ENCODE data around the gene JTB. TPM values are rescaled to one million over a fixed set of nuclear protein-coding genes. Genes with fewer than 3 reads are reported as not detected.

JTB gene
- total RNA-seq, 2 experiments from 2014 or later: 124 to 178 TPM

GRCh38 chr1:153926405-153926804 lies 51.1 kb downstream of the JTB start:
- no peak overlapping the region for H3K4me3 ChIP-seq (ENCODE audit: low read depth, low read length, poor library complexity, severe bottlenecking)
- H3K27ac ChIP-seq (ENCODE audit: low read depth, low read length, poor library complexity, severe bottlenecking): no peak overlapping the region
- CTCF ChIA-PET (ENCODE audit: unreplicated experiment): no interaction called here
- H3K4me2 ChIP-seq (ENCODE audit: low read length): no peak overlapping the region
- H3K4me1 ChIP-seq (ENCODE audit: insufficient read depth, low read length, poor library complexity, severe bottlenecking): peaks cover 6% of the 10 kb centered on the region
- H3K36me3 ChIP-seq (ENCODE audit: insufficient read depth, low read length): peaks cover 28% of the 10 kb centered on the region; the same call in 1 of the 2 replicates
- intact Hi-C loops (cut with micrococcal nuclease; ENCODE audit: unreplicated experiment): no loop called here
- no peaks in the 10 kb centered on the region for H3K9me2 ChIP-seq (ENCODE audit: insufficient read depth, low read length)
- H3K9me3 ChIP-seq (ENCODE audit: low read length): no peaks in the 10 kb centered on the region
- POLR2A ChIA-PET: interaction anchor here (1.3 kb wide), 1 partner anchor 18 kb away, joined by 3 read pairs; no protein-coding TSS in a partner anchor
- no peak overlapping the region for H2AFZ ChIP-seq (ENCODE audit: low read length)
- TF ChIP-seq CTCF (conservative IDR thresholded peaks at IDR 0.05; ENCODE audit: low read length): no peak
- TF ChIP-seq EZH2phosphoT487 (IDR thresholded peaks at IDR 0.05; ENCODE audit: borderline replicate concordance, low read depth, low read length): no peak
- no TSS peak for BruUV-seq (replicated peaks)
- 0 out of 2 replicates have a peak, but pooled peaks cover 3% of the 10 kb centered on the region for H4K20me1 ChIP-seq (ENCODE audit: insufficient read depth, low read length)
- H3K79me2 ChIP-seq (ENCODE audit: insufficient read depth, low read depth, low read length): peaks cover 8% of the 10 kb centered on the region
- no peak for DNase-seq (ENCODE audit: low spot score)

Small RNAs within 50 kb of the gene (microRNA-seq; reads per million reads assigned to microRNA genes)
- gene MIR6737 (ENCODE audit: borderline replicate concordance): 2.3 reads per million

Small RNAs within 50 kb of the gene (small RNA-seq; reads per million reads assigned to genes)
- gene MIR6737: not detected

Other genes starting within 250 kb of the JTB start
- gene INTS3, start 249.6 kb downstream of the JTB start, total RNA-seq (2014; rRNA removed; shearing (Covaris generic)): 31.6 and 33.5 TPM in 2 replicates
- 65.8 and 67.3 TPM in 2 replicates for gene INTS3, start 249.6 kb downstream of the JTB start, total RNA-seq (2022)
- 3.3 and 4.5 TPM in 2 replicates for gene SLC27A3, start 202.3 kb downstream of the JTB start, total RNA-seq (2014; rRNA removed; shearing (Covaris generic))
- 7.7 and 10.2 TPM in 2 replicates for gene SLC27A3, start 202.3 kb downstream of the JTB start, total RNA-seq (2022)
- 7.7 and 11.2 TPM in 2 replicates for gene GATAD2B, start 54.7 kb downstream of the JTB start, total RNA-seq (2014; rRNA removed; shearing (Covaris generic))
- 65.2 and 77.9 TPM in 2 replicates for gene GATAD2B, start 54.7 kb downstream of the JTB start, total RNA-seq (2022)
- gene DENND4B, start 31.0 kb downstream of the JTB start, total RNA-seq (2014; rRNA removed; shearing (Covaris generic)): 41.8 and 50.5 TPM in 2 replicates
- 160 and 164 TPM in 2 replicates for gene DENND4B, start 31.0 kb downstream of the JTB start, total RNA-seq (2022)
- 15.6 and 29.1 TPM in 2 replicates for gene CRTC2, start 19.1 kb downstream of the JTB start, total RNA-seq (2014; rRNA removed; shearing (Covaris generic))
- 65.6 and 67.9 TPM in 2 replicates for gene CRTC2, start 19.1 kb downstream of the JTB start, total RNA-seq (2022)
- gene SLC39A1, start 14.1 kb downstream of the JTB start, total RNA-seq (2014; rRNA removed; shearing (Covaris generic)): 44.2 and 45.5 TPM in 2 replicates
- gene SLC39A1, start 14.1 kb downstream of the JTB start, total RNA-seq (2022): 32.7 and 41.6 TPM in 2 replicates
- gene CREB3L4, start 9.8 kb downstream of the JTB start, total RNA-seq (2014; rRNA removed; shearing (Covaris generic)): 17.0 and 17.4 TPM in 2 replicates
- 28.2 and 32.0 TPM in 2 replicates for gene CREB3L4, start 9.8 kb downstream of the JTB start, total RNA-seq (2022)
- 0.16 and 0.72 TPM in 2 replicates for gene RAB13, start 8.7 kb upstream of the JTB start, total RNA-seq (2014; rRNA removed; shearing (Covaris generic))
- 0.89 and 1.3 TPM in 2 replicates for gene RAB13, start 8.7 kb upstream of the JTB start, total RNA-seq (2022)
- gene RPS27, start 13.1 kb upstream of the JTB start, total RNA-seq (2014; rRNA removed; shearing (Covaris generic)): 4,465 and 5,738 TPM in 2 replicates
- gene RPS27, start 13.1 kb upstream of the JTB start, total RNA-seq (2022): 2,833 and 3,163 TPM in 2 replicates
- 0.03 TPM in 2 replicates for gene NUP210L, start 177.4 kb upstream of the JTB start, total RNA-seq (2014; rRNA removed; shearing (Covaris generic))
- gene NUP210L, start 177.4 kb upstream of the JTB start, total RNA-seq (2022): 0.06 TPM in 2 replicates
- 235 and 359 TPM in 2 replicates for gene TPM3, start 214.4 kb upstream of the JTB start, total RNA-seq (2014; rRNA removed; shearing (Covaris generic))
- 417 and 420 TPM in 2 replicates for gene TPM3, start 214.4 kb upstream of the JTB start, total RNA-seq (2022)
- not detected in 2 replicates for gene CFAP141, start 228.7 kb upstream of the JTB start, total RNA-seq (2014; rRNA removed; shearing (Covaris generic))
- gene CFAP141, start 228.7 kb upstream of the JTB start, total RNA-seq (2022): not detected in 2 replicates
- gene UBAP2L, start 243.3 kb upstream of the JTB start, total RNA-seq (2014; rRNA removed; shearing (Covaris generic)): 80.4 and 98.6 TPM in 2 replicates
- gene UBAP2L, start 243.3 kb upstream of the JTB start, total RNA-seq (2022): 176 and 179 TPM in 2 replicates

All from OCI-LY7 (cell line).